Kidney epithelial cell (primary cell): ENCODE measurements around the gene RIIAD1. TPM values are rescaled to one million over a fixed set of nuclear protein-coding genes. Genes with fewer than 3 reads are reported as not detected.
A peak's percentile ranks its signal among the peaks of the same experiment; 100 is the strongest.
"Not testable (repeated sequence)": the region's sequence is repeated elsewhere in the genome, so short reads cannot be mapped to it uniquely, and the experiment has no call there.

Experiments used
- DNase-seq: peaks from one replicate; pipeline ENCODE4 v3.0.0-alpha.2; 2010; ENCODE audit warnings: low read depth
- H3K27me3 ChIP-seq: 2 replicates; pipeline ENCODE4 v1.6.0; 2011; ENCODE audit warnings: low read length; ENCODE audit not compliant: control insufficient read depth, insufficient read depth
- H3K36me3 ChIP-seq: 2 replicates; pipeline ENCODE4 v1.5.1; 2011; ENCODE audit warnings: low read length; ENCODE audit not compliant: control insufficient read depth, insufficient read depth
- H3K4me3 ChIP-seq: 2 replicates; pipeline ENCODE4 v1.5.1; 2011; ENCODE audit warnings: low read depth, mild to moderate bottlenecking, control low read depth, low read length
- CTCF ChIP-seq: IDR thresholded peaks from 2 replicates; pipeline ENCODE4 v1.5.1; 2011; ENCODE audit warnings: mild to moderate bottlenecking, moderate library complexity, low read length, control low read depth, inconsistent platforms; ENCODE audit not compliant: insufficient read depth, poor library complexity, severe bottlenecking
- total RNA-seq: library from RNA; depleted of rRNA; stranded (reverse); fragments of >200 nt; gene quantifications from 2 replicates; pipeline ENCODE4 v1.2.3, GENCODE V29; 2015

Gene RIIAD1, protein sequence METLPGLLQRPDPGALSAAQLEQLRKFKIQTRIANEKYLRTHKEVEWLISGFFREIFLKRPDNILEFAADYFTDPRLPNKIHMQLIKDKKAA
- not detected in 2 replicates for total RNA-seq

- Histone ChIP-seq H3K4me3 (peak within 1 kb of the TSS; percentile 35), H3K36me3 (no peaks in the 10 kb centered on the region), H3K27me3 (peaks cover 44% of the 10 kb centered on the region)
- no peak for TF ChIP-seq CTCF
- no peak for DNase-seq
These were observed at the start of gene RIIAD1 for GRCh38 chr1:151720974-151721787. TSS of gene RIIAD1 (plus strand) at chr1:151721522. CDS start at chr1:151721537, 15 bp downstream.

GRCh38 chr1:151673407-151673806 lies 47.9 kb upstream of the RIIAD1 start:
- no peak overlapping the region for H3K4me3 ChIP-seq
- H3K36me3 ChIP-seq: peaks cover 1% of the 10 kb centered on the region
- no peaks in the 10 kb centered on the region for H3K27me3 ChIP-seq
- DNase-seq: no peak
- TF ChIP-seq CTCF: no peak

DNA sequence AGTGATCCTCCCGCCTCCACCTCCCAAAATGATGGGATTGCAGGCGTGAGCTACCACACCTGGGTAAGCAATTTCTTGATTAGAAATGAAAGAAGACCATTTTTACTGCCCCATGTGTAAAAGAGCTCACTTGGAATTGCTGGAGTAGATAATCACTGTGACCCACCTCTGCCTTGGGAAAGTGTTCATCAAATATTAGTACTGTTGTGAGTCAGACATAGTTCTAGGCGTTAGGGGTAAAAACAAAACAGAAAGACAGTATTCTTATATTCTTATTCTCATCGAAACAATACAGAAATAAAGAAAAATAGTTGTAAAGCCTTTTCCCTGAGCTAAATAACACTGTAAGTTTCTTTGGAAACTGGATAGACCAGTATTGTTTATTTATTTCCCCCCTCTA lies 40.9 kb upstream of the RIIAD1 start:
- DNase-seq: peak; percentile 7
- no peak for TF ChIP-seq CTCF
- no peaks in the 10 kb centered on the region for H3K36me3 ChIP-seq
- H3K27me3 ChIP-seq: no peaks in the 10 kb centered on the region
- no peak overlapping the region for H3K4me3 ChIP-seq

- peak; percentile 80 for DNase-seq
- no peaks in the 10 kb centered on the region for H3K27me3 ChIP-seq
- H3K4me3 ChIP-seq: no peak overlapping the region
- H3K36me3 ChIP-seq: no peaks in the 10 kb centered on the region
- no peak for TF ChIP-seq CTCF
These were observed 40.5 kb upstream of the RIIAD1 start for GRCh38 chr1:151680826-151681225.

GRCh38 chr1:151681923-151682322 lies 39.4 kb upstream of the RIIAD1 start:
- Histone ChIP-seq H3K36me3 (no peaks in the 10 kb centered on the region), H3K27me3 (no peaks in the 10 kb centered on the region), H3K4me3 (no peak overlapping the region)
- TF ChIP-seq CTCF: no peak
- no peak for DNase-seq

- not testable (repeated sequence) for H3K4me3 ChIP-seq, H3K27me3 ChIP-seq, DNase-seq, H3K36me3 ChIP-seq
These were observed 38.4 kb upstream of the RIIAD1 start for GRCh38 chr1:151682901-151683300.
